Astrocyte of the cerebellum (primary cell): ENCODE results near the gene FREM1.

Experiments
- DNase-seq: peaks from one replicate; pipeline ENCODE4 v3.0.0-alpha.2; 2011; ENCODE audit warnings: low read depth
- H3K4me3 ChIP-seq: 2 replicates; pipeline ENCODE4 v1.5.1; 2011; ENCODE audit warnings: mild to moderate bottlenecking, low read depth, low read length, moderate library complexity
- in situ Hi-C: cut with HindIII; loops from 2 replicates; pipeline ENCODE4 v1.10.0; 2017; ENCODE audit warnings: low sequenced_read_pairs
- TF ChIP-seq, protein P1 (sequence below): IDR thresholded peaks from 2 replicates; pipeline ENCODE4 v1.5.1; 2012; ENCODE audit warnings: low read length, low read depth, moderate library complexity, mild to moderate bottlenecking; ENCODE audit errors: missing control alignments

The FREM1 gene

DNA sequence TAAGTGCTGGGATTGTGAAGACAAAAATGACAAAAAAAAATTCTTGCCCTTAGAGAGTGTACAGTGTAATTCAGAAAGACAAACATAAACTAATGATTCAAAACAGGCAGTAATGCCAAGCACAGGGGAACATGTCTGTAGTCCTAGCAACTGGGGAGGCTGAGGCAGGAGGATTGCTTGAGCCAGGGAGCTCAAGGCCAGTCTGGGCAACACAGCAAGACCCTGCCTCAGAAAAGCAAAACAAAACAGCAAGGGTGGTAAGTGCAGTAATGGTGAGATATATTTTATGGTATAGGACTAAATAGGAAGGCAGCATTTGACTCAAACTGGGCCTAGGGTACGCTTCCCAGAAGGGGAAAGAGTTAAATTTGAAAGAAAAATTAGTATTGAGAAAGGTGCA is 18.9 kb downstream of the FREM1 start:
- in situ Hi-C loops: no loop called here
- DNase-seq: no peak
- TF ChIP-seq, protein P1, sequence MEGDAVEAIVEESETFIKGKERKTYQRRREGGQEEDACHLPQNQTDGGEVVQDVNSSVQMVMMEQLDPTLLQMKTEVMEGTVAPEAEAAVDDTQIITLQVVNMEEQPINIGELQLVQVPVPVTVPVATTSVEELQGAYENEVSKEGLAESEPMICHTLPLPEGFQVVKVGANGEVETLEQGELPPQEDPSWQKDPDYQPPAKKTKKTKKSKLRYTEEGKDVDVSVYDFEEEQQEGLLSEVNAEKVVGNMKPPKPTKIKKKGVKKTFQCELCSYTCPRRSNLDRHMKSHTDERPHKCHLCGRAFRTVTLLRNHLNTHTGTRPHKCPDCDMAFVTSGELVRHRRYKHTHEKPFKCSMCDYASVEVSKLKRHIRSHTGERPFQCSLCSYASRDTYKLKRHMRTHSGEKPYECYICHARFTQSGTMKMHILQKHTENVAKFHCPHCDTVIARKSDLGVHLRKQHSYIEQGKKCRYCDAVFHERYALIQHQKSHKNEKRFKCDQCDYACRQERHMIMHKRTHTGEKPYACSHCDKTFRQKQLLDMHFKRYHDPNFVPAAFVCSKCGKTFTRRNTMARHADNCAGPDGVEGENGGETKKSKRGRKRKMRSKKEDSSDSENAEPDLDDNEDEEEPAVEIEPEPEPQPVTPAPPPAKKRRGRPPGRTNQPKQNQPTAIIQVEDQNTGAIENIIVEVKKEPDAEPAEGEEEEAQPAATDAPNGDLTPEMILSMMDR: no peak
- H3K4me3 ChIP-seq: no peak overlapping the region

DNA sequence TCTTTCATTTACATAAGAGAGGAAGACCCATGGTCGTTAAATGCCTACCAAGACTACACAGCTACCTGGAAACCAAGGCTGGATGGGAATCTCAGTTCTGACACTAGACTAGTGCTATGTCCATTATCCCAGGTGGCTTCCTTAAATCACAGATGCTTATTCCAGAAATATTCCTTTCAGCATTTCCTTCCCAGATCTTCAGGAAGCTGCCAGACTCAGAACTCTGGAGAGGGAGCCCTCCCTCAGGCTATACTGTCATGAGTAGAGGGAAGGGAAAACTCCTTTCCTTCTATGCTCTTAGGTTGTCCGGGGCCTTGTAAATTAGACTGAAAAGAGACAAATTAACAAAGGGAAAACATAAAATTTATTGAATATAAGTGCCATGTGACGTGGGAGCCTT is 20.8 kb downstream of the FREM1 start:
- DNase-seq: no peak
- H3K4me3 ChIP-seq: no peak overlapping the region
- in situ Hi-C loops: no loop called here
- TF ChIP-seq, protein P1: no peak

DNA sequence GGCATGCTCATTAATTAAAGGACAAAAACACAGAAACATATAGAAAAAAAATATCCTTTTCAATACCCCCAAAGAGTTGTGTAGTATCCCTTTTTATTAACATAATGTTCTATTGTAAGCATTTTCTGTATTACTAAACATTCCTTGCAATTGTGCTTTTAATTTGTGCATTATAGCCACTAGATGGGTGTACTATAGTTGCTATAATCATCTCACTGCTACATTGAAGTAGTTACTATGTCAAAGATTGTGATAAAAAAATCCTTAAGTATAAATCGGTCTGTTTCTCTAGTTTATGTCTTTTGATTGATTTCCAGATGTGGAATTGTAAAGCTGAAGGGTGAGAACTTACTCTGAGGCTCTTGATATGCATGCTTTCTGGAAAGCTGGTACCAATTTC is 21.4 kb downstream of the FREM1 start:
- TF ChIP-seq, protein P1: no peak
- no peak overlapping the region for H3K4me3 ChIP-seq
- DNase-seq: no peak
- in situ Hi-C loops: no loop called here

DNA sequence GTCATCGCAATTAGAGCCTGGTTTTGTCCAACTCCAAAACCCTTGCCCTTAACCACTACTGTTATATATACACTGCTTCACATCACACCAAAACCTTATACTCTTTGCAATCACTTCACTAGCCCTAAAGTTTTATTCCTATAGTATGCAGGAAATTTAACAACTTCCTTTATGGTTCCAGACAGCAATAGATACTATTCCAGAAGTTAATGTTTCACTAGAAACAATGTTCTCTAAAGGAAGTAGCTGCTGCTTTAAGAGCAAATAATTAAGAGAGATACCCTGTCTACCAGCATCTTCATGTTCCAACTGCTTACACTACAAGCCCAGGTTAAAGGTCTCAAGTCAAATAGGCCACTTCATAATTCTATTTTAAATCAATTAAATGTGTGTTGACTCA is 22.0 kb downstream of the FREM1 start:
- in situ Hi-C loops: no loop called here
- no peak for DNase-seq
- TF ChIP-seq, protein P1: no peak

DNA sequence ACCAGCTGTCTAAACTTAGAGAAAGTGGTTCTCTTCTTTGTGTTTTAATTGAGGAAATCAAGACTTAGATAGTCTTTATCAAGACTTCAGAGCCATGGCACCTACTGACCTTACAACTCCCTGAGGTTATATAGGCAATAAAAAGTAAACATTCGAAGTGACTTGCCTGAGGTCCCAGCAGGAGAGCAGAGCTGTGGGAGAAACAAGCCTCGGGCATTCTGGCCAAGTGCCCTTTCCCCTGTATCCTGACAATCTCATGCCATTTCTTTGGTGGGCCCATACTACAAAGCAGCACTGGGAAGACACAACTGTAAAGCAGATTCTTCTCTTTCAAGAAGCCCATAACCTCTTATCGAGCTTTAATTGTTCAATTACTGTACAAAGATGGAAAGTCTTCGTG is 23.1 kb downstream of the FREM1 start:
- TF ChIP-seq, protein P1: no peak
- H3K4me3 ChIP-seq: no peak overlapping the region
- DNase-seq: no peak
- in situ Hi-C loops: no loop called here

More for the DNA sequence above, 22.0 kb downstream of the FREM1 start:
- H3K4me3 ChIP-seq: no peak overlapping the region

DNA sequence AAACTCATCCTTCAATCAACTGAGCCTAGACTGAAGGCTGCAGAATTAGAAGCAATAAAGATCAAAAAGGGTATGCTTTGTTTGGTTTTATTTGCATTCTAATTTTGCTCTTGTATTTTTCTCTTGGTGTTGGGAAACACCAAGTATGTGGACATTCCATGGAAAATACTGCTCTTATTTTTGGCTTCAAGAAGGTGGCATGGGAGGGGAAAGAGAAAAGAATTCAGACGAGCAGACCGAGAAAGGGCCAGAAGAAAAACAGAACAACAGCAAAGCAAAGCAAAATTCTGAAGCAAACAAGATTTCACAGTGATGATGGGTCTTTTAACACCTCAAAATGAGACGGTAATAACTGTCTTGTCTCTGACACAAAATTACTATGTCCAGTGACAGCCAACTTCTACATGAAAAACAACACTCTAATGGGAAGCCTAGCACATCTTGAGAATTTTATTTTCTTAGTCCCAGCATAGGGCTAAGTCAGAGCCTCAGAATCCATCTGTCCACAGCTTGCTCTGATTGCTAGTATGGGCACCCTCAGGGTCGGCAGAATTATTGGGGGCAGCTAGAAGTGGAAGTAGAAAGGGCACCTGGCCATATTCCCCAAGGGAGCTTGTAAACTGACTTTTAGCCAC is 26.8 kb downstream of the FREM1 start:
- no peak for DNase-seq
- H3K4me3 ChIP-seq: no peak overlapping the region
- in situ Hi-C loops: no loop called here
- TF ChIP-seq, protein P1: no peak

DNA sequence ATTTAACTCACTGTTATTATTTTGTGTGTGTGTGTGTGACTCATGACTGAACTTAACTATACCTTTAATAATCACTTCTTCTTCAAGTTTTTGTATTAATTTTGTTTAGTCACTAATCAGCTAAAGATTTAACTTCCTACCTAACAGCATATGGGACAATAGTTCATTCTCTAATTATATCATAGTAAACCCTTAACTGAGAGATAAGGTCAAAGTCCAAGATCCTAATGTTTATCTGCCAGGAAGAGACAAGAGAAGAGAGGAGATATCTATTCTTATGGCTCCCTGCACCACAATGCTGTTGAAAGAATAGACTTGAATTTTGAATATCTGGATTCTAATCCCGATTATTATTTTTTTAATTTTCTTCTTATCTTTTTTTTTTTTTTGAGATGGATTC is 28.1 kb downstream of the FREM1 start:
- in situ Hi-C loops: no loop called here
- no peak for DNase-seq
- TF ChIP-seq, protein P1: no peak

More for the DNA sequence above, 28.1 kb downstream of the FREM1 start:
- H3K4me3 ChIP-seq: no peak overlapping the region
